ENCODE results near the gene F11R.
"Not testable (repeated sequence)": the region's sequence is repeated elsewhere in the genome, so short reads cannot be mapped to it uniquely, and the experiment has no call there.

The F11R gene

GRCh38 chr1:160971618-160972056, 49.3 kb downstream of the F11R start:
- DNase-seq (ENCODE audit: low read depth in 3 of 3) = peak; percentile 18 to 54 (median 34)

GRCh38 chr1:160963521-160963920, 57.4 kb downstream of the F11R start:
- no peak for DNase-seq (ENCODE audit: low read depth in 3 of 3)

- DNase-seq (ENCODE audit: low read depth in 3 of 3) = no peak
Measured at GRCh38 chr1:160961419-160961818, 59.5 kb downstream of the F11R start.

GRCh38 chr1:160956966-160957365, 64.0 kb downstream of the F11R start:
- DNase-seq (ENCODE audit: low read depth in 3 of 3) = no peak

GRCh38 chr1:160954158-160955104, 66.5 kb downstream of the F11R start, which contains the start of gene ITLN2:
Gene ITLN2, minus strand, starts transcription at chr1:160954809. Its CDS starts 68 bp downstream, at chr1:160954741.
- DNase-seq (ENCODE audit: low read depth in 3 of 3) = peak in 2 of 3 donors; percentile 23 to 26

- no peak for DNase-seq (ENCODE audit: low read depth in 3 of 3)
Measured at GRCh38 chr1:160953030-160953429, 67.9 kb downstream of the F11R start.

GRCh38 chr1:160952129-160952510, 68.8 kb downstream of the F11R start:
- DNase-seq (ENCODE audit: low read depth in 3 of 3) = no peak

- peak; percentile 21 to 62 (median 35) for DNase-seq (ENCODE audit: low read depth in 3 of 3)
Measured at GRCh38 chr1:160951443-160952128, 69.4 kb downstream of the F11R start.

- no peak for DNase-seq (ENCODE audit: low read depth in 3 of 3)
Measured at GRCh38 chr1:160950657-160951056, 70.3 kb downstream of the F11R start.

GRCh38 chr1:160949881-160950280, 71.1 kb downstream of the F11R start:
- DNase-seq (ENCODE audit: low read depth in 3 of 3) = no peak

- not testable (repeated sequence) for DNase-seq (ENCODE audit: low read depth in 3 of 3)
Measured at GRCh38 chr1:160949216-160949880, 71.6 kb downstream of the F11R start.

GRCh38 chr1:160947174-160947759, 73.7 kb downstream of the F11R start:
- not testable (repeated sequence) for DNase-seq (ENCODE audit: low read depth in 3 of 3)

GRCh38 chr1:160945881-160946280, 75.1 kb downstream of the F11R start:
- DNase-seq (ENCODE audit: low read depth in 3 of 3) = not testable (repeated sequence)
